ENCODE data around the gene CCDC184. TPM values are rescaled to one million over a fixed set of nuclear protein-coding genes. Genes with fewer than 3 reads are reported as not detected.
"Not testable (repeated sequence)": the region's sequence is repeated elsewhere in the genome, so short reads cannot be mapped to it uniquely, and the experiment has no call there.

The CCDC184 gene
- total RNA-seq, 1 donor from 2014 or later = 36.2 TPM

DNA sequence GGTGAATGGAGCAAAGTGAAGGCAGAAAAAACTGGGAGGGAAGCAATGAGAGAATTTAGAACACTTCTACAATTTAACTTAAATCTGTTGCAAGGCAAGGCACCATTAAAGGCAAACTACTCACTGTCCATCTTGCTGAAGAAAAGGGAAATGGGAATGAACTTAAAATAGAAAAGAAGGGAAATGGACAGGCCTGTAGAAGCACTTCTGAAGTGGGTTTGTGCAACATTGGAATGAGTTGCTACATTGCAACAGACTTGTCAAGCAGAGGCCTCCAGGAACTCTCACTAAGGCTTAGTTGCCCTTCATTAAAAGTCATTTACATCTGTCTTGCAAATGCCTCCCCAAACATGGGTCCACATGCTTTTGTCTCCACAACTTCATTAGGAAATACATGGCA lies 33.3 kb downstream of the CCDC184 start:
- Mint-ChIP-seq H3K4me3 (ENCODE audit: unreplicated experiment) (no peak overlapping the region), H3K36me3 (ENCODE audit: unreplicated experiment) (no peaks in the 10 kb centered on the region), H3K27ac (ENCODE audit: unreplicated experiment) (no peak overlapping the region), H3K4me1 (ENCODE audit: low read depth, unreplicated experiment) (no peaks in the 10 kb centered on the region), H3K27me3 (ENCODE audit: unreplicated experiment) (no peaks in the 10 kb centered on the region), H3K9me3 (ENCODE audit: unreplicated experiment) (no peaks in the 10 kb centered on the region)
- no peak for DNase-seq
- TF ChIP-seq, protein P1, sequence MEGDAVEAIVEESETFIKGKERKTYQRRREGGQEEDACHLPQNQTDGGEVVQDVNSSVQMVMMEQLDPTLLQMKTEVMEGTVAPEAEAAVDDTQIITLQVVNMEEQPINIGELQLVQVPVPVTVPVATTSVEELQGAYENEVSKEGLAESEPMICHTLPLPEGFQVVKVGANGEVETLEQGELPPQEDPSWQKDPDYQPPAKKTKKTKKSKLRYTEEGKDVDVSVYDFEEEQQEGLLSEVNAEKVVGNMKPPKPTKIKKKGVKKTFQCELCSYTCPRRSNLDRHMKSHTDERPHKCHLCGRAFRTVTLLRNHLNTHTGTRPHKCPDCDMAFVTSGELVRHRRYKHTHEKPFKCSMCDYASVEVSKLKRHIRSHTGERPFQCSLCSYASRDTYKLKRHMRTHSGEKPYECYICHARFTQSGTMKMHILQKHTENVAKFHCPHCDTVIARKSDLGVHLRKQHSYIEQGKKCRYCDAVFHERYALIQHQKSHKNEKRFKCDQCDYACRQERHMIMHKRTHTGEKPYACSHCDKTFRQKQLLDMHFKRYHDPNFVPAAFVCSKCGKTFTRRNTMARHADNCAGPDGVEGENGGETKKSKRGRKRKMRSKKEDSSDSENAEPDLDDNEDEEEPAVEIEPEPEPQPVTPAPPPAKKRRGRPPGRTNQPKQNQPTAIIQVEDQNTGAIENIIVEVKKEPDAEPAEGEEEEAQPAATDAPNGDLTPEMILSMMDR (IDR thresholded peaks at IDR 0.05; ENCODE audit: partially characterized antibody, unreplicated experiment) = no peak

DNA sequence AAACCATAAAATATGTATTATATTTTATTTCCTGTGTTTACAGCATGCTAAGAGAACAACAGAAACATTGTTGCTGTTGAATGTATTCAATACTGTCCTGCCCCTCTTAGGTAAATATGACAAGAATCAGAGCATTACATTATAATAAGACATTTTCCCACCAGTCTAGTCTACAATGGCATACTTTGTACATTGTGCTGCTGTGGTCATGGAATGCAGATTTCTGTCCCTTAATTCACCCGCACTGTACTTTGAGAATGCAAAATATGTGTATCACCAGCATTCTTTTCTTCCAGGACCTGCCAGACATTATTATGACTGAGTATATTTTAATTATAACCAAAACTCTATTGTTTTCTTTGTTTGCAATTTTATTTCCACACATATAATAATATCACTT lies 36.2 kb downstream of the CCDC184 start:
- H3K36me3 Mint-ChIP-seq (ENCODE audit: unreplicated experiment) = no peaks in the 10 kb centered on the region

DNA sequence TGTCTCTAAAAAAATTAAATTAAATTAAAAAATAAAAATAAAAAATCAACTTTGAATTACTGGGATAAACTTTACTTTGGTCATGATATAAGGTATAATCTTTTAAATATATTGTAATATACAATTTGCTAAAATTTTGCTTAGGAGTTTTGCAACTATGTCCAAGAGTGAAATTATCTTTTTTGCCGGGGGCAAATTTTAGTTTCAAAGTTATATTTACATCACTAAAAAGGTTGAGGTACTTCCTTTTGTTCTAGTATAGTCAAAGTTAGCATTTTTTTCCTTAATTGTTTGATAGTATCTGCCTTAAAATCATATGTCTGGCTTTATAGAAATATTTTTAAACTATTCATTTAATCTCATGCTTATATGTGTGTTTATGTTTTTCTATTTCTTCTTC lies 37.3 kb downstream of the CCDC184 start:
- H3K4me1 Mint-ChIP-seq (ENCODE audit: low read depth, unreplicated experiment) = no peaks in the 10 kb centered on the region
- no peak overlapping the region for H3K27ac Mint-ChIP-seq (ENCODE audit: unreplicated experiment)
- H3K27me3 Mint-ChIP-seq (ENCODE audit: unreplicated experiment) = no peaks in the 10 kb centered on the region
- no peaks in the 10 kb centered on the region for H3K36me3 Mint-ChIP-seq (ENCODE audit: unreplicated experiment)
- H3K4me3 Mint-ChIP-seq (ENCODE audit: unreplicated experiment) = no peak overlapping the region
- no peak for DNase-seq
- no peaks in the 10 kb centered on the region for H3K9me3 Mint-ChIP-seq (ENCODE audit: unreplicated experiment)
- TF ChIP-seq, protein P1 (IDR thresholded peaks at IDR 0.05; ENCODE audit: partially characterized antibody, unreplicated experiment) = no peak

More for the DNA sequence above, 36.2 kb downstream of the CCDC184 start:
- Mint-ChIP-seq H3K9me3 (ENCODE audit: unreplicated experiment) (no peaks in the 10 kb centered on the region), H3K4me3 (ENCODE audit: unreplicated experiment) (no peak overlapping the region), H3K4me1 (ENCODE audit: low read depth, unreplicated experiment) (no peaks in the 10 kb centered on the region), H3K27me3 (ENCODE audit: unreplicated experiment) (no peaks in the 10 kb centered on the region), H3K27ac (ENCODE audit: unreplicated experiment) (no peak overlapping the region)
- DNase-seq = no peak
- TF ChIP-seq, protein P1 (IDR thresholded peaks at IDR 0.05; ENCODE audit: partially characterized antibody, unreplicated experiment) = no peak

DNA sequence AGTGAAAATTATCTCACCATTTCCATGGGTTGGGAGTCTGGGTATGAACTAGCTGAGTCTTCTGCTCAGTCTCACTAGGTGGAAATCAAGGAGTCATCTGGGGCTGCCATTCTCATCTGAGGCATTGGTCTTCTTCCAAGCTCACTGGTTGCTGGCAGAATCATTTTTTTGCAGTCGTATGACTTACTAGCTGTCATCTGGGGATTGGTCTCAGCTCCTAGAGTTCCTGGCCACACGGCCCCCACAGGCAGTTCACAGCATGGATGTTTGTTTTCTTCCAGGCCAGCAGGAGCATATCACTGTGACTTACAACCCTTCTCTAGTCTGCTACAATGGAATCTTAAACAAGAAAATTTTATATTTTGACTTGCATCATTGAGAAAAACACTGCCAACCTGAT lies 38.2 kb downstream of the CCDC184 start:
- TF ChIP-seq, protein P1 (IDR thresholded peaks at IDR 0.05; ENCODE audit: partially characterized antibody, unreplicated experiment) = no peak
- Mint-ChIP-seq H3K4me1 (ENCODE audit: low read depth, unreplicated experiment) (no peaks in the 10 kb centered on the region), H3K27me3 (ENCODE audit: unreplicated experiment) (no peaks in the 10 kb centered on the region), H3K36me3 (ENCODE audit: unreplicated experiment) (no peaks in the 10 kb centered on the region), H3K9me3 (ENCODE audit: unreplicated experiment) (no peaks in the 10 kb centered on the region), H3K4me3 (ENCODE audit: unreplicated experiment) (no peak overlapping the region), H3K27ac (ENCODE audit: unreplicated experiment) (no peak overlapping the region)
- no peak for DNase-seq

DNA sequence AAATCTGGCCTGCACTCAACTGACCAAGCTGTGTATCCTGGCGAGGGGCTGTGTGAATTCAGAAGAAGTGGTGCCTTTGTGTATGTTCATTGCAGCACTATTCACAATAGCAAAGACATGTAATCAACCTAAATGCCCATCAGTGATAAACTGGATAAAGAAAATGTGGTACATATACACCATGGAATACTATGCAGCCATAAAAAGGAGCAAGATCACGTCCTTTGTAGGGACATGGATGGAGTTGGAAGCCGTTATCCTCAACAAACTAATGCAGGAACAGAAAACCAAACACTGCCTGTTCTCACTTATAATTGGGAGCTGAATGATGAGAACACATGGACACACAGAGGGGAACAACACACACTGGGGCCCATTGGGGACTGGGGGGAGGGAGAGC lies 41.1 kb downstream of the CCDC184 start:
- not testable (repeated sequence) for H3K4me1 Mint-ChIP-seq (ENCODE audit: low read depth, unreplicated experiment); H3K27me3 Mint-ChIP-seq (ENCODE audit: unreplicated experiment); H3K27ac Mint-ChIP-seq (ENCODE audit: unreplicated experiment)

DNA sequence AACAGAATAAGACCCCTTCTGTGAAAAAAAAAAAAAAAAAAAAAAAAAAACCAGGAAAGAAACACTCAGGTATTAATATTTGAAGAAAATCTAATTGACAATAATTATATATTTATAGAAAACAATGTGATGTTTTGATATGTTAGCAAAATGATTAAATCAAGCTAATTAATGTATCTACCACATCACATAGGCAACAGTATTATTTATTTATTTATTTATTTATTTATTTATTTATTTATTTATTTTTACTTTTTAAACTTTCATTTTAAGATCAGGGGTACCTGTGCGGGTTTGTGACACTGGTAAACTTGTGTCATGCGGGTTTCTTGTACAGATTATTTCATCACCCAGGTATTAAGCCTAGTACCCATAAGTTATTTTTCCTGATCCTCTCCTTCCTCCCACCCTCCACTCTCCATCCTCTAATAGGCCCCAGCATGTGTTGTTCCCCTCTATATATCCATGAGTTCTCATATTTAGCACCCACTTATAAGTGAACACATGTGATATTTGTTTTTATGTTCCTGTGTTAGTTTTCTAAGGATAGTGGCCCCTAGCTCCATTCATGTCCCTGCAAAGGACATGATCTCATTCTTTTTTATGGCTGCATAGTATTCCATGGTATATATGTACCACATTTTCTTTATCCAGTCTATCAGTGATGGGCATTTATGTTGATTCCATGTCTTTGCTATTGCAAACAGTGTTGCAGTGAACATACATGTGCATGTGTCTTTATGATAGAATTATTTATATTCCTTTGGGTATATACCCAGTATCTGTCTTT lies 47.9 kb downstream of the CCDC184 start:
- not testable (repeated sequence) for H3K4me3 Mint-ChIP-seq (ENCODE audit: unreplicated experiment); DNase-seq; H3K4me1 Mint-ChIP-seq (ENCODE audit: low read depth, unreplicated experiment); H3K36me3 Mint-ChIP-seq (ENCODE audit: unreplicated experiment); H3K9me3 Mint-ChIP-seq (ENCODE audit: unreplicated experiment); H3K27me3 Mint-ChIP-seq (ENCODE audit: unreplicated experiment); H3K27ac Mint-ChIP-seq (ENCODE audit: unreplicated experiment)

More for the DNA sequence above, 41.1 kb downstream of the CCDC184 start:
- not testable (repeated sequence) for H3K36me3 Mint-ChIP-seq (ENCODE audit: unreplicated experiment); H3K4me3 Mint-ChIP-seq (ENCODE audit: unreplicated experiment); DNase-seq; H3K9me3 Mint-ChIP-seq (ENCODE audit: unreplicated experiment)
